Activated CD4-positive, alpha-beta T cell treated with anti-CD3 and anti-CD28 coated beads for 1 hour (primary cell): ENCODE results near the gene SLC16A8.
"Not testable (repeated sequence)": the region's sequence is repeated elsewhere in the genome, so short reads cannot be mapped to it uniquely, and the experiment has no call there.

Experiments used
- DNase-seq: peaks from one replicate; pipeline ENCODE4 v3.0.0-alpha.2; 2020

The SLC16A8 gene, protein sequence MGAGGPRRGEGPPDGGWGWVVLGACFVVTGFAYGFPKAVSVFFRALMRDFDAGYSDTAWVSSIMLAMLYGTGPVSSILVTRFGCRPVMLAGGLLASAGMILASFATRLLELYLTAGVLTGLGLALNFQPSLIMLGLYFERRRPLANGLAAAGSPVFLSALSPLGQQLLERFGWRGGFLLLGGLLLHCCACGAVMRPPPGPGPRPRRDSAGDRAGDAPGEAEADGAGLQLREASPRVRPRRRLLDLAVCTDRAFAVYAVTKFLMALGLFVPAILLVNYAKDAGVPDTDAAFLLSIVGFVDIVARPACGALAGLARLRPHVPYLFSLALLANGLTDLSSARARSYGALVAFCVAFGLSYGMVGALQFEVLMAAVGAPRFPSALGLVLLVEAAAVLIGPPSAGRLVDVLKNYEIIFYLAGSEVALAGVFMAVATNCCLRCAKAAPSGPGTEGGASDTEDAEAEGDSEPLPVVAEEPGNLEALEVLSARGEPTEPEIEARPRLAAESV

GRCh38 chr22:38083931-38084631 lies at the start of gene SLC16A8:
TSS of gene SLC16A8 (minus strand) at chr22:38084184. CDS start at chr22:38082873, 1,311 bp downstream.
- no peak for DNase-seq

DNA sequence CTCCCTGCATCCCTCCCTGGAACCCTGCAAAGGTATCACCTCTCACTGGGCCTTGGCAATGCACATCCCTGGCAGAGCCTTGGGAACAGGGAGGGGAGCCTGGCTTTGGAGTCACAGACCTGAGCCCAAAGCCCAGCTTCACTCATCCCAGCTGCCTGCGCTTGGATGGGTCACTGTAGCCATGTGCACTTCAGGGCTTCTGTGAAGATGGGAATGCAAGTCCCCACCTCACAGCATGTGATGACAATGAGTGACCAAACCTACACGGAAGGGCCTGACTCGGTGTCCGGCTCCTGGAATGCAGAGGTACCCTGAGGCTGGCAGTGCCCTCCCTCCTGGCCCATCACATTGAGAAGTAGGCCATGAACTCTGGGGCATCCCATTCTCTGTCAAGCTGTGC lies 49.3 kb upstream of the SLC16A8 start:
- DNase-seq, result no peak

DNA sequence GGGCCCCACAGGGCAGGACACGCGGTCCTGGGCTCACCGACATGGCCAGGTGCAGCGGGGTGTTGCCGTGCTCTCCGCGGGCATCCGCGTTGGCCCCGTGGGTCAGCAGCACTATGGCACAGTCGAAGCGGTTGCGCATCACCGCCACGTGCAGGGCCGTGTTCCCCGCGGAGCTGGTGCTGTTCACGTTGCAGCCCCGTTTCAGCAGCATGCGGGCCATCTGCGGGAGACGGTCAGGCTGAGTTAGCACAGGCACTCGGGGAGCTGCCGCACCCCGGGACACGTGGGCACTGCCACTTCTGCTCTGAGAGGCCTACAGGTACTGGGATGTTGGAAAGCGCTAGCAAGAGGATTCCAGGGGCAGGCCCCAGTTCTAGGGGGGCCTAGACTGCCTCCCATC lies 48.8 kb upstream of the SLC16A8 start:
- DNase-seq, result no peak

DNA sequence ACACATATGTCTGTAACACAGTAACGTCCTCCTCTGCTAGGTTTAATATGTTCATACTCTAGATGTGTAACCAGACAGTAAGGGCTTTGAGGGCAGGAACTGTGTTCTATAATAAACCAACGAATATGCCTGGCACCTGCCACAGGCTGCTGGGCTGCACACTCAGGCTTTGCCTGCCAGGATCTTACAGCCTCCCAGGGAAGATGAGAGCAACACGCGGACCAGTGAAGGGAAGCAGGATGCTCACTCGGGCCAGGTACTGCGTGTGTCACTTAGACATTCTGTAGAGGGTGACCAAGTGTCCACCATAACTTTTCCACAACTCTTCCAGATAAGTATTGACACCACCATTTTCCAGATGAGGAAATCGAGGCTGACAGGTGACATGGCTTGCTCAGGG lies 48.2 kb upstream of the SLC16A8 start:
- no peak for DNase-seq

- DNase-seq, result no peak
Observed at GRCh38 chr22:38131399-38131798, 47.4 kb upstream of the SLC16A8 start.

- no peak for DNase-seq
Observed at GRCh38 chr22:38129856-38130255, 45.9 kb upstream of the SLC16A8 start.

GRCh38 chr22:38129021-38129420 lies 45.0 kb upstream of the SLC16A8 start:
- no peak for DNase-seq

- DNase-seq, result no peak
Observed at GRCh38 chr22:38127869-38128268, 43.9 kb upstream of the SLC16A8 start.

DNA sequence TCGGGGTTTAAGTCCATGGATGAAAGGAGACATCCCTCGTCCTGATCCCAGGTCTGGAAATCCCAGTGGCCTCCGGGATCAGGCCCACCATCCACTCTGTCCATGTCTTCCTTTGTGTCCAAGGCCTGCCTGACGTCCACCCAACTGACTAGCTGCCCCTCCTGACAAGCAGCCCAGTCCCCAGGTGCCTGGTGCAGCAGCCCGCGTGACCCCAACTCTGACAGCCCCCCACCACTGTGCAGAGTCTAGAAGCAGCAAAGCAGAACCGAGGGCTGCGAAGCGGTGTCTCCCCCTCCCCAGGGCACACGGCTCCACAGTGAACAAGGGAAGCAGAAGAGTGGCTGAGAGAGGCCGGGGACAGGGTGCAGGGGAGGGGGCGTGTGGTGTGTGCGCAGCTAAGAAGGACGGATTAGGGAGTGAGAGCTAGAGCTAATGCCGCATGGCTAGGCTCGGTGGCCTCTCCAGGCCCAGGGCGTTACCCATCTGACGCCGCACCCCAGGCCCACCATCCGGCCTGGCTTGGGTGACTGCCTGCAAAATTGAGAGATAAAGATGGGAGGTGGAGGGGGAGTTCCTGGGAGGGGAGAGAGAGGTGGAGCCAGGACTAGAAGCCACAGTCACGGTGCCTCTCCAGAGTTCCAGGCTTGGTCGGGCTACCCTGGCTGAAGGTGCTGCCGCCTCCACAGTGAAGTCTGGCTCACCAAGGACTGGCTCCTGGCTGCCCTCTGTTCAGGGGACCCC lies 43.1 kb upstream of the SLC16A8 start:
- no peak for DNase-seq

DNA sequence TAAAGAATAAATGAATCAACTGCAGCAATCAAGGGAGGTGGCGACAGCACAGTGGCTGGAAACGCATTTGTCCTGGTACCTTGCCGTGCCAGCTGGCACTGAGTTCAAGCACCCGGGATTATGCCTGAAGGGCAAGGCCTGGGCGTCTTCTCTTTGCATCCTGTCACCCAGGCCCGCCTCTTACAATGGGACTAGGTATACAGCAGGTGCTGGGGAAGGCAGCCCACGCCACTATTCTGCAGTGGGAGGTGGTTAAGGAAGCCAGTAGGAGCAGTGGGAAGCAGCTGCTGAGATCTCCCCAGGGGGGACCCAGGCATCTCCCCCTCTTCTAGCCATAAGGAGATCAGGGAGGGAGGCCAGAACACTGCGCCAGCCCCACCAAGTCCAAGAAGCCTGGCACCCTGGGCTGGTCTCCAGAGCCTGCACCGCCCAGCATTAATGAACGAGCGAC lies 41.8 kb upstream of the SLC16A8 start:
- no peak for DNase-seq

GRCh38 chr22:38125038-38125610 lies 41.1 kb upstream of the SLC16A8 start:
- no peak for DNase-seq

DNA sequence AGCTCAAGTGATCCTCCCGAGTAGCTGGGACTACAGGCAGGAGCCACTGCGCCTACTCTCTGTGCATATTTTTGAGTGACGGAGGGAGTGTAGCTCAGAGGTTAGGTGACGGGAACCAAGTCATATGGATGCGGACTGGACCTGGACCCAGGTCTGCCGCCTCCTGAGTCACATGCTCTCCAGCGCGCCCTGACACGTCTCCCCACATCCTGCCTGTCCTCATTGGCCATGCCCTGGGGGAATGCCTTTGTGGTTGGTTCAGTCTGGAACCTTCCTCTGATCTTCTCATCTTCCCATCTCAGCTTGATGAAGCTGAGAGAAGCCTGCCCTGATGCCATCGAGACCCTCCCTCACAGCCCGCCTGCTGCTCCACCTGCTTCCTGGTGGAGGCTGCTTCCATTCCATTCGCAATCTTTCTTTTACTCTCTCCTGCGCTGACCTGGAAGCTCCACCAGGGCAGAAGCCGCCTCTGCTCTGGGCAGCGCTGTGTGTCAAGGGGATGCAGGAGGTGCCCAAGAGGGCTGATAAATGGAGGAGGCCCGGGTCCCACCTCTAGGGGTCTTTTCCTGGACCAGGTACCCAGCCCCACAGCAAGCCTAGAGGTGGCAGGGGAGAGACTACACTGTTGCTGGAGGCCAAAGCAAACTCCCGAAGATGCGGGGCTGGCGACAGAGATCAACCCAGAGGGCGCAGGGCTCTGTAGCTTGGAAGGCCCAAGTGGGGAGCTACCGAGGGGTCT lies 40.4 kb upstream of the SLC16A8 start:
- no peak for DNase-seq

DNA sequence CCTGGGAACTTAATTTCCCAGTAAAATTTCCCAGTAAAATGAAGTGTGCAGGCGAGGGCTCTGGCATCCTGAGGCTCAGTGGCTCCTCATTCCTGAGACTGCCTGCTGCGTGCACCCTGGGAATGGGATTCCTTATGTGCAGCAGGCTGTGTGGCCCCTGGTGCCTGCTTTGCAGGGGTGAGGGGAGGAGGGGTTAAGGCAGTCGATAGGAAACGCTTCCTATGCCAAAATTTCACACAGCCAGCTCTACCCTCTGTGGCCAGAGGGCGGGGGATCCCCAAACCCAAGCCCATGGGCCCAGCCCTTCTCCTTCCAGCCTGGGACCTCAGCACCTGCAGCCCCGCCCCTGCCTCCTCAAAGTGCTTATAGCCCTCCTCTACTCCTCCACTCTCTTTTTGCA lies 38.6 kb upstream of the SLC16A8 start:
- no peak for DNase-seq

GRCh38 chr22:38120359-38121110 lies 36.6 kb upstream of the SLC16A8 start:
- DNase-seq, result no peak

GRCh38 chr22:38118747-38119146 lies 34.8 kb upstream of the SLC16A8 start:
- not testable (repeated sequence) for DNase-seq

GRCh38 chr22:38118182-38118581 lies 34.2 kb upstream of the SLC16A8 start:
- no peak for DNase-seq

GRCh38 chr22:38117556-38117955 lies 33.6 kb upstream of the SLC16A8 start:
- not testable (repeated sequence) for DNase-seq

- no peak for DNase-seq
Observed at GRCh38 chr22:38115423-38116205, 31.6 kb upstream of the SLC16A8 start.

- DNase-seq, result peak; percentile 53
Observed at GRCh38 chr22:38114484-38115398, 30.8 kb upstream of the SLC16A8 start.
